ENCODE data around the gene CCDC187.

CCDC187 gene

GRCh38 chr9:136222906-136223285 lies 81.0 kb downstream of the CCDC187 start:
- DNase-seq, result no peak

GRCh38 chr9:136222166-136222905 lies 81.6 kb downstream of the CCDC187 start:
- no peak for DNase-seq

- DNase-seq, result peak in 3 of 5 donors; percentile 19 to 55 (median 37)
Measured at GRCh38 chr9:136220017-136220729, 83.7 kb downstream of the CCDC187 start.

GRCh38 chr9:136219276-136219675 lies 84.6 kb downstream of the CCDC187 start:
- DNase-seq, result no peak

GRCh38 chr9:136218673-136219072 lies 85.2 kb downstream of the CCDC187 start:
- no peak for DNase-seq

- no peak for DNase-seq
Measured at GRCh38 chr9:136218271-136218670, 85.6 kb downstream of the CCDC187 start.

- no peak for DNase-seq
Measured at GRCh38 chr9:136216541-136217244, 87.2 kb downstream of the CCDC187 start.

- DNase-seq, result no peak
Measured at GRCh38 chr9:136213733-136214132, 90.2 kb downstream of the CCDC187 start.

GRCh38 chr9:136212345-136212950 lies 91.4 kb downstream of the CCDC187 start:
- DNase-seq, result no peak

- no peak for DNase-seq
Measured at GRCh38 chr9:136211441-136212344, 92.2 kb downstream of the CCDC187 start.

- no peak for DNase-seq
Measured at GRCh38 chr9:136211006-136211405, 92.9 kb downstream of the CCDC187 start.

GRCh38 chr9:136210276-136210675 lies 93.6 kb downstream of the CCDC187 start:
- DNase-seq, result no peak

GRCh38 chr9:136209786-136210185 lies 94.1 kb downstream of the CCDC187 start:
- no peak for DNase-seq

- DNase-seq, result no peak
Measured at GRCh38 chr9:136209232-136209631, 94.7 kb downstream of the CCDC187 start.

GRCh38 chr9:136208675-136209074 lies 95.2 kb downstream of the CCDC187 start:
- DNase-seq, result no peak

GRCh38 chr9:136207616-136208015 lies 96.3 kb downstream of the CCDC187 start:
- DNase-seq, result no peak

- no peak for DNase-seq
Measured at GRCh38 chr9:136206602-136207275, 97.2 kb downstream of the CCDC187 start.

- no peak for DNase-seq
Measured at GRCh38 chr9:136205707-136205992, 98.2 kb downstream of the CCDC187 start.

- DNase-seq, result peak in 1 of 5 donors; percentile 20
Measured at GRCh38 chr9:136204838-136205706, 98.8 kb downstream of the CCDC187 start, which contains the start of gene LHX3. LHX3 (minus strand) TSS chr9:136205128; CDS start chr9:136205012, 116 bp downstream.

- no peak for DNase-seq
Measured at GRCh38 chr9:136204145-136204805, 99.6 kb downstream of the CCDC187 start.
